T-cell (primary cell): Measurements from ENCODE around the gene ANKRD44. TPM values are rescaled to one million over a fixed set of nuclear protein-coding genes. Genes with fewer than 3 reads are reported as not detected.

Source experiments
- ATAC-seq, 4 experiments: fragments of 200-7000 bp in 3 of 4; fragments of 150-1000 bp in 1 of 4; cut with Tn5 transposase; replicated peaks in 1 of 4; 1 replicate in 3 of 4; 2 replicates in 1 of 4; pipeline ENCODE4 v1.10.0; 2021; ENCODE audit warnings: moderate library complexity in 3 of 4, mild to moderate bottlenecking in 2 of 4, moderate number of reproducible peaks in 1 of 4
- CTCF ChIA-PET, 2 donors: fragments of 300-600 bp; sonication (Branson Sonifier 250); formaldehyde crosslinking; loops; one replicate each; lab custom pipeline; 2022; ENCODE audit warnings: antibody characterized with exemption in 2 of 2; lab: Charles Lee
- POLR2A ChIA-PET, 2 donors: fragments of 300-600 bp; sonication (Branson Sonifier 250); formaldehyde crosslinking; loops; one replicate each; lab custom pipeline; 2022; ENCODE audit warnings: antibody characterized with exemption in 2 of 2; lab: Charles Lee
- DNase-seq, 35 experiments: peaks; one replicate each; pipeline versions ENCODE4 v3.0.0 to v3.0.0-alpha.2; 2013 to 2023
- H3K27ac ChIP-seq: one replicate; pipeline ENCODE4 v1.5.1; 2013; ENCODE audit warnings: low read length
- H3K27me3 ChIP-seq, 2 experiments: replicated peaks in 1 of 2; 1 replicate in 1 of 2; 2 replicates in 1 of 2; pipeline versions ENCODE4 v1.6.1 to v1.7.0; 2013; ENCODE audit warnings: low read length in 1 of 2, mixed read lengths in 1 of 2; ENCODE audit not compliant: control insufficient read depth in 2 of 2, insufficient read depth in 2 of 2; ENCODE audit errors: extremely low read depth in 1 of 2
- H3K36me3 ChIP-seq, 2 donors: 1 replicate in 1 of 2; 2 replicates in 1 of 2; pipeline versions ENCODE4 v1.6.1 to v1.7.0; 2013; ENCODE audit warnings: low read length in 1 of 2; ENCODE audit not compliant: control insufficient read depth in 2 of 2, insufficient read depth in 1 of 2; ENCODE audit errors: extremely low read depth in 1 of 2
- H3K4me1 ChIP-seq, 2 experiments: 1 replicate in 1 of 2; 2 replicates in 1 of 2; pipeline versions ENCODE4 v1.6.1 to v1.7.0; 2013; ENCODE audit warnings: low read length in 2 of 2, mixed read lengths in 1 of 2; ENCODE audit not compliant: insufficient read depth in 2 of 2, control insufficient read depth in 1 of 2; ENCODE audit errors: extremely low read depth in 1 of 2
- H3K4me3 ChIP-seq, 2 donors: 1 replicate in 1 of 2; 2 replicates in 1 of 2; pipeline versions ENCODE4 v1.5.1 to v1.7.0; 2013; ENCODE audit warnings: mild to moderate bottlenecking in 2 of 2, low read length in 1 of 2, moderate library complexity in 1 of 2; ENCODE audit not compliant: control insufficient read depth in 1 of 2; ENCODE audit errors: extremely low read depth in 1 of 2
- H3K9me3 ChIP-seq: 2 replicates; pipeline ENCODE4 v1.7.0; 2013
- H3K27ac Mint-ChIP-seq, 2 donors: one replicate each; pipeline ENCODE4 v1.8.0; 2020 to 2021; ENCODE audit warnings: mild to moderate bottlenecking in 2 of 2, mixed read lengths in 2 of 2
- H3K27me3 Mint-ChIP-seq, 2 donors: one replicate each; pipeline ENCODE4 v1.8.0; 2021 to 2022; ENCODE audit warnings: mixed read lengths in 2 of 2
- H3K36me3 Mint-ChIP-seq: one replicate; pipeline ENCODE4 v1.8.0; 2021; ENCODE audit warnings: mixed read lengths
- H3K4me1 Mint-ChIP-seq, 3 donors: one replicate each; pipeline ENCODE4 v1.8.0; 2020 to 2022; ENCODE audit warnings: mixed read lengths in 3 of 3, mild to moderate bottlenecking in 1 of 3
- H3K4me3 Mint-ChIP-seq, 3 donors: one replicate each; pipeline ENCODE4 v1.8.0; 2020 to 2022; ENCODE audit warnings: mild to moderate bottlenecking in 3 of 3, mixed read lengths in 3 of 3, moderate library complexity in 3 of 3
- H3K9me3 Mint-ChIP-seq, 3 donors: one replicate each; pipeline ENCODE4 v1.8.0; 2020 to 2022; ENCODE audit warnings: mixed read lengths in 3 of 3
- WGBS: methylation state at CpG from one replicate; pipeline ENCODE4 v1.1.5; 2013; ENCODE audit warnings: missing lambda C conversion rate; ENCODE audit not compliant: insufficient coverage; 5-methylcytosine and 5-hydroxymethylcytosine counted together
- total RNA-seq, 35 experiments: library from RNA in 6 of 35; stranded (reverse) in 6 of 35; fragments of 120-200 nt in 1 of 35; gene quantifications; one replicate each; pipeline versions ENCODE4 v1.2.1 to v1.2.4 and lab custom pipeline; 2013 to 2026

The ANKRD44 gene
- total RNA-seq, 5 donors from 2014 or later (not counting 1 experiment from before 2014, with no cell fraction given) = 225 to 333 (median 238) TPM

- no peak overlapping the region for H3K27ac ChIP-seq
- Mint-ChIP-seq H3K27ac (no peak overlapping the region), H3K36me3 (no peaks in the 10 kb centered on the region), H3K4me1 (no peaks in the 10 kb centered on the region), H3K9me3 (no peaks in the 10 kb centered on the region), H3K27me3 (peaks cover 3 to 4% of the 10 kb centered on the region in 2 donors), H3K4me3 (no peak overlapping the region)
- DNase-seq = no peak
- no peak for ATAC-seq
- peaks cover 0 to 2% of the 10 kb centered on the region in 2 experiments for H3K27me3 ChIP-seq
- no peaks in the 10 kb centered on the region for H3K36me3 ChIP-seq
- H3K4me3 ChIP-seq = no peak overlapping the region
- WGBS = 92% methylated on average over 2 of the region's 5 CpGs
- H3K9me3 ChIP-seq = no peaks in the 10 kb centered on the region
- CTCF ChIA-PET = no interaction called here
- POLR2A ChIA-PET = no interaction called here
- no peaks in the 10 kb centered on the region for H3K4me1 ChIP-seq
These were observed 361.5 kb downstream of the ANKRD44 start for GRCh38 chr2:196949116-196949515.

DNA sequence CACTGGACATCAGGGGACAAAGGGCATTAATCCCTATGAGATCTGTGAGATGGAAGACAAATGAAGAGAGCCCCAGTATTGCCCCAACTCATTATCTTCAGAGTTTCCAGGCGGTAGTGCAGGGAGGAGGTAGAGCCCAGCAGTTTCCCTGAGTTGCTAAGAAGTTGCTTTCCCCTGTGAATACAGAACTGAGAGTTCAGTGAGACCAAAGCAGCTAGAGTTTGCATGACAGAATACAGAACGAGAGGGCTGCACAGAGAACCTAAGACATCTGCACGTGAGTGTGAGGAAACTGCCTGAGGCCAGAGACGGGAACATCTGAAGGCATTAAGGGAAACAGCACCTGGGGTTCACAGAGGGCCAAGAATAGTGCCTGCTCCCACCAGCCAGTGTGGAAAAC, 366.0 kb downstream of the ANKRD44 start:
- Mint-ChIP-seq H3K4me3 (no peak overlapping the region), H3K27me3 (peaks cover 0 to 4% of the 10 kb centered on the region in 2 donors), H3K9me3 (no peaks in the 10 kb centered on the region), H3K36me3 (no peaks in the 10 kb centered on the region), H3K4me1 (no peaks in the 10 kb centered on the region), H3K27ac (no peak overlapping the region)
- no peak for ATAC-seq
- H3K36me3 ChIP-seq = no peaks in the 10 kb centered on the region
- DNase-seq = no peak
- no peak overlapping the region for H3K27ac ChIP-seq
- no peaks in the 10 kb centered on the region for H3K9me3 ChIP-seq
- H3K4me1 ChIP-seq = no peaks in the 10 kb centered on the region
- H3K4me3 ChIP-seq = no peak overlapping the region
- 61% methylated on average over 4 of the region's 4 CpGs for WGBS
- no peaks in the 10 kb centered on the region for H3K27me3 ChIP-seq
- CTCF ChIA-PET = no interaction called here
- POLR2A ChIA-PET = interaction anchor here in 1 of 2 donors (0.5 kb wide), 1 partner anchor 591 kb away, joined by 11 read pairs; no protein-coding TSS in a partner anchor

DNA sequence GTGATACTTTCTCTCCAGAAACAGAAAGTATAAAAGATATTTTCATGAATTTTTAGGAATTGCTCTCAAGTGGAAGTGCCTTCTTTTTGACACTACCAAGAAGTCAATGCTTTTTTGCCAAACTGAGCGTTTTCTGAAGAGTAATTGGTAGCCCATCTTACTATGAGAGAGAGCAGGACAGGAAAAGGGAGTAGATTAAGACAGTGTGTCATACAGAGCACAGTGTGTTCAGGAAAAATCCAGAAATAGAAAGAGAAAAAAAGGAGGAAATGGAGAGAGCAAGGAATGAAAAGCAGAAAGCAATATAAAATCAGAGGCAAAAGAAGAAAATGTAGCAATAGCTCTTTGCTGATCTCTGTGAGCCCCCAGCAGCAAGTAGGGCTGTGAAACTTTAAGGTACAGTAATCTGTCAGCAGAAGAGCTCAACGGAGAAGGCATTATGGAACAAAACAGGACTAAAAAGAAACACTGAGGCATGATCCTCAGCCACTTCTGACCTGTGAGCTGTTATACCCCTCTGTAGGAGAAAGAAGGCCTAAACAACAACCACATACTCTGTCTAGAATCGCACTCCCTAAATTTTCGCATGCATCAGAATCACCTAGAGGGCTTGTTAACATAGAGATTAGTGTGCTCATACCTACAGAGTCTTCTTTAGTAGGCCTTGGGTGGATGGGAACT, 369.0 kb downstream of the ANKRD44 start:
- H3K4me3 ChIP-seq = no peak overlapping the region
- ATAC-seq (no peak), DNase-seq (no peak)
- 100% methylated on average over 1 of the region's 4 CpGs for WGBS
- Mint-ChIP-seq H3K27me3 (peaks cover 0 to 4% of the 10 kb centered on the region in 2 donors), H3K4me3 (no peak overlapping the region), H3K36me3 (no peaks in the 10 kb centered on the region), H3K9me3 (no peaks in the 10 kb centered on the region), H3K27ac (no peak overlapping the region), H3K4me1 (no peaks in the 10 kb centered on the region)
- no peaks in the 10 kb centered on the region for H3K27me3 ChIP-seq
- no peaks in the 10 kb centered on the region for H3K36me3 ChIP-seq
- POLR2A ChIA-PET = interaction anchor here in 1 of 2 donors (0.6 kb wide), 1 partner anchor 78 kb away, joined by 4 read pairs; no protein-coding TSS in a partner anchor
- no peak overlapping the region for H3K27ac ChIP-seq
- H3K9me3 ChIP-seq = no peaks in the 10 kb centered on the region
- CTCF ChIA-PET = interaction anchor here in 1 of 2 donors (0.7 kb wide), 1 partner anchor 179 kb away, joined by 3 read pairs; no protein-coding TSS in a partner anchor
- no peaks in the 10 kb centered on the region for H3K4me1 ChIP-seq

- no peak overlapping the region for H3K27ac ChIP-seq
- Mint-ChIP-seq H3K36me3 (no peaks in the 10 kb centered on the region), H3K4me1 (peaks cover 0 to 5% (median 5%) of the 10 kb centered on the region in 3 donors), H3K9me3 (no peaks in the 10 kb centered on the region), H3K4me3 (no peak overlapping the region), H3K27ac (no peak overlapping the region), H3K27me3 (peaks cover 0 to 2% of the 10 kb centered on the region in 2 donors)
- H3K4me1 ChIP-seq = no peaks in the 10 kb centered on the region
- 86% methylated on average over 1 of the region's 1 CpG for WGBS
- H3K9me3 ChIP-seq = no peaks in the 10 kb centered on the region
- H3K27me3 ChIP-seq = no peaks in the 10 kb centered on the region
- DNase-seq (no peak), ATAC-seq (no peak)
- H3K36me3 ChIP-seq = no peaks in the 10 kb centered on the region
- H3K4me3 ChIP-seq = no peak overlapping the region
- CTCF ChIA-PET = no interaction called here
- POLR2A ChIA-PET = interaction anchor here in 1 of 2 donors (0.5 to 0.8 kb wide), 2 partner anchors 11 to 55 kb away, joined by 3 to 4 read pairs; no protein-coding TSS in a partner anchor
These were observed 371.2 kb downstream of the ANKRD44 start for GRCh38 chr2:196939371-196939770.

Other genes starting within 250 kb of the ANKRD44 start
- gene SF3B1, start 124.2 kb upstream of the ANKRD44 start, total RNA-seq = 100 to 1,000 TPM; 468 to 579 (median 497) TPM
- gene COQ10B, start 142.8 kb upstream of the ANKRD44 start, total RNA-seq = 10 to 100 TPM; 27.3 to 51.4 (median 28.0) TPM
- gene HSPD1, start 189.1 kb upstream of the ANKRD44 start, total RNA-seq = 100 to 1,000 TPM; 125 to 164 (median 130) TPM
- gene HSPE1, start 189.6 kb upstream of the ANKRD44 start, total RNA-seq = 10 to 100 TPM; 49.9 to 72.7 (median 55.1) TPM
- 10 to 100 TPM; 16.6 to 20.2 (median 17.7) TPM for gene MOB4, start 205.3 kb upstream of the ANKRD44 start, total RNA-seq